SU-DHL-6 (cell line): Measurements from ENCODE around the gene COMMD3.
A peak's percentile ranks its signal among the peaks of the same experiment; 100 is the strongest.

Experiments
- H2AFZ ChIP-seq: fragments of 200-600 bp; sonication (generic); 2 replicates; pipeline ENCODE4 v1.6.1; 2014; ENCODE audit warnings: low read depth, mild to moderate bottlenecking, moderate library complexity, mixed read lengths, antibody characterized with exemption, low read length; ENCODE audit not compliant: severe bottlenecking
- H3F3A ChIP-seq: fragments of 200-600 bp; shearing (Covaris generic); 2 replicates; pipeline ENCODE4 v1.6.0; 2016; ENCODE audit warnings: antibody characterized with exemption, mild to moderate bottlenecking; ENCODE audit not compliant: insufficient read depth
- H3K27ac ChIP-seq: fragments of 200-600 bp; sonication (generic); 2 replicates; pipeline ENCODE4 v1.5.1; 2016; ENCODE audit warnings: low read depth, mild to moderate bottlenecking, low read length, moderate library complexity, mixed read lengths
- H3K27me3 ChIP-seq: fragments of 200-600 bp; sonication (generic), shearing (Covaris generic); 2 replicates; pipeline ENCODE4 v1.6.0; 2014; ENCODE audit warnings: mild to moderate bottlenecking, low read length
- H3K36me3 ChIP-seq: fragments of 200-600 bp; sonication (generic); 2 replicates; pipeline ENCODE4 v1.6.1; 2014; ENCODE audit warnings: mild to moderate bottlenecking, low read length, mixed read lengths
- H3K4me2 ChIP-seq: fragments of 300-600, 200-600 bp; shearing (Covaris generic), sonication (generic); 2 replicates; pipeline ENCODE4 v1.6.0; 2014; ENCODE audit warnings: low read length, low read depth, mild to moderate bottlenecking; ENCODE audit not compliant: poor library complexity, severe bottlenecking
- H3K4me3 ChIP-seq: fragments of 200-600 bp; sonication (generic); 2 replicates; pipeline ENCODE4 v1.5.1; 2014; ENCODE audit warnings: antibody characterized with exemption, low read length, mild to moderate bottlenecking, mixed read lengths; ENCODE audit not compliant: insufficient read depth, poor library complexity, severe bottlenecking
- H3K79me2 ChIP-seq: fragments of 200-600 bp; sonication (generic); 2 replicates; pipeline ENCODE4 v1.6.1; 2014; ENCODE audit warnings: mild to moderate bottlenecking, low read length, moderate library complexity; ENCODE audit not compliant: insufficient read depth
- H3K9ac ChIP-seq: fragments of 200-600 bp; sonication (generic); 2 replicates; pipeline ENCODE4 v1.7.0; 2014; ENCODE audit warnings: mild to moderate bottlenecking, low read length
- H3K9me2 ChIP-seq: fragments of 200-600 bp; sonication (generic); replicated peaks from 2 replicates; pipeline ENCODE4 v1.6.1; 2014; ENCODE audit warnings: low read length; ENCODE audit not compliant: insufficient read depth
- H3K9me3 ChIP-seq: fragments of 200-600 bp; sonication (generic); 2 replicates; pipeline ENCODE4 v1.6.1; 2014; ENCODE audit warnings: low read length, mixed read lengths; ENCODE audit not compliant: insufficient read depth
- H4K20me1 ChIP-seq: fragments of 200-600 bp; sonication (generic); 2 replicates; pipeline ENCODE4 v1.6.1; 2014; ENCODE audit warnings: low read depth, mild to moderate bottlenecking, antibody characterized with exemption, low read length, moderate library complexity, mixed read lengths
- EZH2phosphoT487 ChIP-seq: fragments of 200-600 bp; sonication (generic), shearing (Covaris generic); conservative IDR thresholded peaks from 2 replicates; pipeline ENCODE4 v1.6.1; 2018; ENCODE audit warnings: mild to moderate bottlenecking, antibody characterized with exemption, low read length, moderate library complexity, mixed read lengths
- TF ChIP-seq, protein P1 (sequence below): fragments of 200-600 bp; sonication (generic); IDR thresholded peaks from one replicate; pipeline ENCODE4 v1.5.1; 2017; ENCODE audit warnings: antibody characterized with exemption, mild to moderate bottlenecking, low read length, moderate library complexity; ENCODE audit not compliant: insufficient read depth, poor library complexity, severe bottlenecking

The COMMD3 gene

DNA sequence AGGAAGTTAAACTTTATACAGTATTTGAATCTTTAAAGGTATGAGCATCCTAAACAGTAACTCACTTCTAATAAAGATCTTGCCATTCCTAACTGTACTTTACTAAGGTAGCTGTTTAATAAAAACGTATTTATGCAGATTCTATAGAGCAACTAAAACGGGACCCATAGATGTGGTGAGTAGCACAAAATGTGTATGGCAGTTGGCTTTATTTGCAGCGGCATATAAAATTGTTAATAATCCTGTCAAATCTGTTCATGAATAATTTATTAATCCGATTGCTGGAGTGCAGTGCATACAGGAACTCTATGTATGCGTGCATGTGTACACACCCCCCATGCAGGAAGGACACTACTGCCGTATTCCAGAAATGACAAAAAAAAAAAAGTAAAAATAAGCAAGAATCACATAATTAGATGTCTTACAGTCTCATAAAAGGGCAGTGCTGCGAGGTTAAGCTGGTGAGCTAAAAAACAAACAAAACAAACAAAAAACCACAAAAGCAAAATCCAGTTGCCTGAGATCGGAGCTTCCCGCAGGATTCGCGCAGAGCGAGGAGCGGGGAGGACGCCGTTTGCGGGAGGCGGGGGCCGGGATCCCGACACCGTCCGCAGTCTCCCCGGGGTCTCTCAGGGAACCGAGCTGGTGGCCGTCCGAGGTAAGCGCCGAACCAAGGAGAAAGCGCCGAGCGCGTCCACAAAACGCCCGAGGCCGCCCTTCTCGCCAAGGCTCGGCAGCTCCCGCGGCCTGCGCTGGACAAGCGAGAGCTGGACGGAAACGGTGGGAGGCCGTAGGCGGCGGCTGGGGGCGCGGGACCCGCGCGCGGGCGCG is 518 bp upstream of the COMMD3 start:
- Histone ChIP-seq H4K20me1 (peaks cover 5% of the 10 kb centered on the region; the same call in 1 of the 2 replicates), H3K9me3 (no peaks in the 10 kb centered on the region), H3K4me2 (peak overlapping the region; percentile 93), H3K27me3 (no peaks in the 10 kb centered on the region), H3F3A (peaks cover 39% of the 10 kb centered on the region), H3K27ac (no peak overlapping the region), H3K4me3 (peak overlapping the region; percentile 77), H3K79me2 (no peaks in the 10 kb centered on the region), H2AFZ (peak overlapping the region; percentile 92), H3K9ac (peak overlapping the region; percentile 77), H3K36me3 (0 out of 2 replicates have a peak, but pooled peaks cover 15% of the 10 kb centered on the region), H3K9me2 (no peaks in the 10 kb centered on the region)
- TF ChIP-seq, protein P1, sequence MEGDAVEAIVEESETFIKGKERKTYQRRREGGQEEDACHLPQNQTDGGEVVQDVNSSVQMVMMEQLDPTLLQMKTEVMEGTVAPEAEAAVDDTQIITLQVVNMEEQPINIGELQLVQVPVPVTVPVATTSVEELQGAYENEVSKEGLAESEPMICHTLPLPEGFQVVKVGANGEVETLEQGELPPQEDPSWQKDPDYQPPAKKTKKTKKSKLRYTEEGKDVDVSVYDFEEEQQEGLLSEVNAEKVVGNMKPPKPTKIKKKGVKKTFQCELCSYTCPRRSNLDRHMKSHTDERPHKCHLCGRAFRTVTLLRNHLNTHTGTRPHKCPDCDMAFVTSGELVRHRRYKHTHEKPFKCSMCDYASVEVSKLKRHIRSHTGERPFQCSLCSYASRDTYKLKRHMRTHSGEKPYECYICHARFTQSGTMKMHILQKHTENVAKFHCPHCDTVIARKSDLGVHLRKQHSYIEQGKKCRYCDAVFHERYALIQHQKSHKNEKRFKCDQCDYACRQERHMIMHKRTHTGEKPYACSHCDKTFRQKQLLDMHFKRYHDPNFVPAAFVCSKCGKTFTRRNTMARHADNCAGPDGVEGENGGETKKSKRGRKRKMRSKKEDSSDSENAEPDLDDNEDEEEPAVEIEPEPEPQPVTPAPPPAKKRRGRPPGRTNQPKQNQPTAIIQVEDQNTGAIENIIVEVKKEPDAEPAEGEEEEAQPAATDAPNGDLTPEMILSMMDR: no peak
- no peak for TF ChIP-seq EZH2phosphoT487

DNA sequence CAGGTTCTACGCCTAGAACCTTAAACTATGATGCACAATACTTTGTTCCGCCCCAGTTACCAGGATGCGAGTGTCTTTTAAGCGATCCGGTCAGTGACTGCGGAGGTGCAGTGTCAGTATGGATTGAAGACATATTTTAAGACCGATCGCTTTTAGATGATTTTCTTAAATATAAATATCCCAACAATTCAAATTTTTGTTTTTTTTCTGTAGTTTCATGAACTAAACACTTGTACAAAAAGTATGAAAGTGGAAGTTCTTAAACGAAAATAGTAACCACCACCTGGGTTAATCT is 835 bp downstream of the COMMD3 start:
- Histone ChIP-seq H3K79me2 (no peaks in the 10 kb centered on the region), H3K9ac (peak overlapping the region; percentile 77), H3F3A (peaks cover 39% of the 10 kb centered on the region), H2AFZ (peak overlapping the region; percentile 91), H3K9me3 (no peaks in the 10 kb centered on the region), H3K4me3 (peak overlapping the region; percentile 77), H3K27me3 (no peaks in the 10 kb centered on the region), H3K9me2 (no peaks in the 10 kb centered on the region), H3K27ac (peak overlapping the region; percentile 77), H3K36me3 (0 out of 2 replicates have a peak, but pooled peaks cover 15% of the 10 kb centered on the region), H4K20me1 (peaks cover 5% of the 10 kb centered on the region; the same call in 1 of the 2 replicates), H3K4me2 (peak overlapping the region; percentile 96)
- no peak for TF ChIP-seq EZH2phosphoT487
- TF ChIP-seq, protein P1: no peak

DNA sequence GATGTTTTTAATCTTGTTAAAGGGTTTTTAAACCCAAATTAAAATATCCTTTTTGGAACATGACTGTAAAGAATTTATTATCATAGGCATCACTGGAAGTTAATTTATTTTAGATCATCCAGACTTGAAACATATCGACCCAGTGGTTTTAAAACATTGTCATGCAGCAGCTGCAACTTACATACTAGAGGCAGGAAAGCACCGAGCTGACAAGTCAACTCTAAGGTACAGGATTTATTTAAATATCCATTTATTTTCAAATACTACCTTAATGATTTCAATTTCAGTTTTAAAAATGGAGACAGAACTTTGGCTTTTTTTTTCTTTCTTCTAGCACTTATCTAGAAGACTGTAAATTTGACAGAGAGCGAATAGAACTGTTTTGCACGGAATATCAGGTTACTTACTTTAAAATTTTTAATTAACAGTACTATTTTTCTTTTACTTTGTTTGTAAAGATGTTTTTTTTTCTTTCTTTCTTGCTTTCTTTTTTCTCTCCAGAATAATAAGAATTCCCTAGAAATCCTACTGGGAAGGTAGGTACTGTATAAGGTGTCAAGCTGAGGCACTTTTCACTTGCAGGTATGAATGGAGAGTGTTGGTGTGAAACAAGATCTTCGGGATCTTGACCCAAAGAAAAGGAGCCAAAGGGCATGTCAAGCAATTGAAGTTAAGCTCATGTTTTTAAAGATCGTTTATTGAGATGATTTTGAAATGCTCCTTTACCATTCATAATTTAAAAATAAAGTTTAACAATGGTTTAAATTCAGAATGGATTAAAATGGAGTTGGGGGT is 1.8 kb downstream of the COMMD3 start:
- no peak for TF ChIP-seq EZH2phosphoT487
- TF ChIP-seq, protein P1: no peak
- peaks cover 39% of the 10 kb centered on the region for H3F3A ChIP-seq
- H3K9ac ChIP-seq: no peak overlapping the region; the same call in 1 of the 2 replicates
- no peaks in the 10 kb centered on the region for H3K9me3 ChIP-seq
- H3K27ac ChIP-seq: no peak overlapping the region
- peak overlapping the region; percentile 77 for H3K4me3 ChIP-seq
- H2AFZ ChIP-seq: no peak overlapping the region
- no peaks in the 10 kb centered on the region for H3K79me2 ChIP-seq
- peaks cover 5% of the 10 kb centered on the region; the same call in 1 of the 2 replicates for H4K20me1 ChIP-seq
- H3K36me3 ChIP-seq: 0 out of 2 replicates have a peak, but pooled peaks cover 15% of the 10 kb centered on the region
- H3K27me3 ChIP-seq: no peaks in the 10 kb centered on the region
- H3K4me2 ChIP-seq: peak overlapping the region; percentile 96
- H3K9me2 ChIP-seq: no peaks in the 10 kb centered on the region
